Nephron (organoid): ENCODE results near the gene SIK2.
"Not testable (repeated sequence)": the region's sequence is repeated elsewhere in the genome, so short reads cannot be mapped to it uniquely, and the experiment has no call there.

Source experiments
- H3K27ac Mint-ChIP-seq, 3 experiments: 2 replicates each; pipeline ENCODE4 v1.8.0; 2020; ENCODE audit warnings: mixed read lengths in 3 of 3, mild to moderate bottlenecking in 2 of 3, moderate library complexity in 1 of 3
- H3K27me3 Mint-ChIP-seq: 2 replicates; pipeline ENCODE4 v1.8.0; 2021; ENCODE audit warnings: low read depth, mild to moderate bottlenecking, moderate library complexity, mixed read lengths
- H3K36me3 Mint-ChIP-seq: 2 replicates; pipeline ENCODE4 v1.8.0; 2020; ENCODE audit warnings: low read depth, mixed read lengths
- H3K4me1 Mint-ChIP-seq: 2 replicates; pipeline ENCODE4 v1.8.0; 2020; ENCODE audit warnings: mixed read lengths
- H3K4me3 Mint-ChIP-seq, 3 experiments: 2 replicates each; pipeline ENCODE4 v1.8.0; 2020; ENCODE audit warnings: mild to moderate bottlenecking in 3 of 3, mixed read lengths in 3 of 3, moderate library complexity in 2 of 3
- H3K9me3 Mint-ChIP-seq: 2 replicates; pipeline ENCODE4 v1.8.0; 2020; ENCODE audit warnings: mixed read lengths
- CTCF ChIP-seq, 3 experiments: fragments of 200-600 bp; sonication (generic); IDR thresholded peaks; one replicate each; pipeline ENCODE4 v1.5.0; 2021; ENCODE audit warnings: antibody characterized with exemption in 3 of 3; ENCODE audit not compliant: unreplicated experiment in 3 of 3

Gene SIK2

GRCh38 chr11:111642542-111642941, 40.3 kb downstream of the SIK2 start:
- no peak overlapping the region for H3K4me3 Mint-ChIP-seq
- TF ChIP-seq CTCF (IDR thresholded peaks at IDR 0.05; ENCODE audit: unreplicated experiment in 3 of 3), result no peak
- no peaks in the 10 kb centered on the region for H3K27me3 Mint-ChIP-seq
- H3K36me3 Mint-ChIP-seq, result peaks cover 47% of the 10 kb centered on the region
- no peaks in the 10 kb centered on the region for H3K4me1 Mint-ChIP-seq
- H3K27ac Mint-ChIP-seq, result no peak overlapping the region
- no peaks in the 10 kb centered on the region for H3K9me3 Mint-ChIP-seq

GRCh38 chr11:111644922-111645321, 42.7 kb downstream of the SIK2 start:
- Mint-ChIP-seq H3K27ac (no peak overlapping the region), H3K9me3 (no peaks in the 10 kb centered on the region), H3K4me3 (no peak overlapping the region), H3K36me3 (peaks cover 27% of the 10 kb centered on the region), H3K27me3 (no peaks in the 10 kb centered on the region), H3K4me1 (no peaks in the 10 kb centered on the region)
- no peak for TF ChIP-seq CTCF (IDR thresholded peaks at IDR 0.05; ENCODE audit: unreplicated experiment in 3 of 3)

GRCh38 chr11:111645657-111646316, 43.5 kb downstream of the SIK2 start:
- no peak overlapping the region for H3K4me3 Mint-ChIP-seq
- no peaks in the 10 kb centered on the region for H3K9me3 Mint-ChIP-seq
- H3K36me3 Mint-ChIP-seq, result peaks cover 24% of the 10 kb centered on the region
- no peaks in the 10 kb centered on the region for H3K27me3 Mint-ChIP-seq
- no peaks in the 10 kb centered on the region for H3K4me1 Mint-ChIP-seq
- H3K27ac Mint-ChIP-seq, result no peak overlapping the region
- TF ChIP-seq CTCF (IDR thresholded peaks at IDR 0.05; ENCODE audit: unreplicated experiment in 3 of 3), result no peak

GRCh38 chr11:111651336-111651735, 49.1 kb downstream of the SIK2 start:
- not testable (repeated sequence) for H3K36me3 Mint-ChIP-seq, H3K27me3 Mint-ChIP-seq, H3K4me1 Mint-ChIP-seq, H3K9me3 Mint-ChIP-seq, H3K4me3 Mint-ChIP-seq, H3K27ac Mint-ChIP-seq

- Mint-ChIP-seq H3K27ac (no peak overlapping the region), H3K4me1 (peaks cover 5% of the 10 kb centered on the region), H3K36me3 (peaks cover 3% of the 10 kb centered on the region), H3K9me3 (no peaks in the 10 kb centered on the region), H3K4me3 (no peak overlapping the region), H3K27me3 (no peaks in the 10 kb centered on the region)
- no peak for TF ChIP-seq CTCF (IDR thresholded peaks at IDR 0.05; ENCODE audit: unreplicated experiment in 3 of 3)
Measured at GRCh38 chr11:111652184-111652583, 49.9 kb downstream of the SIK2 start.

- H3K36me3 Mint-ChIP-seq, result peaks cover 3% of the 10 kb centered on the region
- no peak for TF ChIP-seq CTCF (IDR thresholded peaks at IDR 0.05; ENCODE audit: unreplicated experiment in 3 of 3)
- H3K27ac Mint-ChIP-seq, result no peak overlapping the region
Measured at GRCh38 chr11:111654601-111655000, 52.4 kb downstream of the SIK2 start.

More at GRCh38 chr11:111654601-111655000, 52.4 kb downstream of the SIK2 start:
- no peak overlapping the region for H3K4me3 Mint-ChIP-seq
- H3K27me3 Mint-ChIP-seq, result no peaks in the 10 kb centered on the region
- H3K9me3 Mint-ChIP-seq, result no peaks in the 10 kb centered on the region
- peaks cover 5% of the 10 kb centered on the region for H3K4me1 Mint-ChIP-seq
